AG09309 (cell line): ENCODE measurements around the gene EIF5.

ENCODE experiments used
- DNase-seq: peaks from one replicate; pipeline ENCODE4 v3.0.0-alpha.2; 2010; ENCODE audit warnings: low read depth
- H3K4me3 ChIP-seq: 2 replicates; pipeline ENCODE4 v1.5.1; 2011; ENCODE audit warnings: mild to moderate bottlenecking, low read depth, low read length, moderate library complexity; ENCODE audit not compliant: control insufficient read depth
- CTCF ChIP-seq: IDR thresholded peaks from 2 replicates; pipeline ENCODE4 v1.5.1; 2011; ENCODE audit warnings: mild to moderate bottlenecking, low read depth, low read length, inconsistent platforms; ENCODE audit not compliant: insufficient read depth, control insufficient read depth; ENCODE audit errors: missing control alignments

Gene EIF5

GRCh38 chr14:103374121-103374520 is 40.1 kb downstream of the EIF5 start:
- TF ChIP-seq CTCF, result no peak
- no peak overlapping the region for H3K4me3 ChIP-seq
- DNase-seq, result no peak

GRCh38 chr14:103377522-103378037 is 43.5 kb downstream of the EIF5 start:
- no peak overlapping the region for H3K4me3 ChIP-seq
- DNase-seq, result no peak
- TF ChIP-seq CTCF, result no peak

GRCh38 chr14:103378038-103378854 is 44.2 kb downstream of the EIF5 start:
- H3K4me3 ChIP-seq, result no peak overlapping the region
- no peak for DNase-seq
- TF ChIP-seq CTCF, result no peak

- DNase-seq, result no peak
- TF ChIP-seq CTCF, result no peak
Measured at GRCh38 chr14:103380719-103381377, 46.8 kb downstream of the EIF5 start.

GRCh38 chr14:103382376-103382775 is 48.3 kb downstream of the EIF5 start:
- no peak for DNase-seq
- TF ChIP-seq CTCF, result no peak
- H3K4me3 ChIP-seq, result no peak overlapping the region

More at GRCh38 chr14:103380719-103381377, 46.8 kb downstream of the EIF5 start:
- no peak overlapping the region for H3K4me3 ChIP-seq

GRCh38 chr14:103384450-103385151 is 50.6 kb downstream of the EIF5 start:
- TF ChIP-seq CTCF, result no peak
- peak overlapping the region; percentile 68 for H3K4me3 ChIP-seq
- no peak for DNase-seq
